Heart right ventricle (tissue), 16 donors: Measurements from ENCODE around the gene PTPRN2. TPM values are rescaled to one million over a fixed set of nuclear protein-coding genes. Genes with fewer than 3 reads are reported as not detected.

Source experiments
- ATAC-seq, 8 donors: fragments of 200-7000 bp; cut with Tn5 transposase; one replicate each; pipeline ENCODE4 v1.9.1; 2020; ENCODE audit warnings: mild to moderate bottlenecking in 8 of 8, moderate library complexity in 8 of 8, moderate number of reproducible peaks in 1 of 8
- DNase-seq, 2 donors: peaks; one replicate each; pipeline ENCODE4 v3.0.0-alpha.2; 2020
- H3K27ac ChIP-seq, 10 donors: fragments of 200-600 bp; sonication (generic) in 2 of 10; one replicate each; pipeline versions ENCODE4 v1.5.0 to v1.8.0; 2020 to 2022; ENCODE audit warnings: mild to moderate bottlenecking in 3 of 10
- H3K27me3 ChIP-seq, 7 donors: fragments of 200-600 bp; one replicate each; pipeline ENCODE4 v1.8.0; 2021 to 2022; ENCODE audit warnings: mild to moderate bottlenecking in 2 of 7
- H3K36me3 ChIP-seq, 9 donors: fragments of 200-600 bp; sonication (generic) in 1 of 9; one replicate each; pipeline versions ENCODE4 v1.5.0 to v1.8.0; 2020 to 2022; ENCODE audit warnings: mild to moderate bottlenecking in 2 of 9
- H3K4me1 ChIP-seq, 9 donors: fragments of 200-600 bp; sonication (generic) in 1 of 9; one replicate each; pipeline versions ENCODE4 v1.5.0 to v1.8.0; 2020 to 2022; ENCODE audit warnings: mild to moderate bottlenecking in 4 of 9
- H3K4me3 ChIP-seq, 10 donors: fragments of 200-600 bp; sonication (generic) in 2 of 10; one replicate each; pipeline versions ENCODE4 v1.5.0 to v1.8.0; 2020 to 2022; ENCODE audit warnings: mild to moderate bottlenecking in 7 of 10, moderate library complexity in 2 of 10
- H3K9me3 ChIP-seq, 11 donors: fragments of 200-600 bp in 10 of 11; sonication (generic) in 2 of 11; one replicate each; pipeline versions ENCODE4 v1.5.0 to v1.8.0; 2013 to 2022; ENCODE audit warnings: mild to moderate bottlenecking in 2 of 11, control low read depth in 1 of 11, moderate library complexity in 1 of 11
- WGBS, 2 donors: extraction: QIAGEN DNeasy Blood & Tissue Kit; methylation state at CpG; one replicate each; pipeline ENCODE4 v1.1.7; 2013; ENCODE audit warnings: inconsistent platforms in 1 of 2; 5-methylcytosine and 5-hydroxymethylcytosine counted together
- intact Hi-C, 10 donors: fragments of 100-400 bp; cut with DNase I; formaldehyde crosslinking; loops; one replicate each; pipeline versions ENCODE4 v1.11.1 to v1.14.2; 2022
- polyA plus RNA-seq, 2 donors: library from polyadenylated mRNA; stranded (reverse); fragments of 200-250 nt; gene quantifications; one replicate each; pipeline ENCODE4 v1.2.3, GENCODE V29; 2013
- total RNA-seq, 10 donors: library from RNA; stranded (reverse); fragmentation: NEBNext Ultra II Directional in 3 of 10; extraction: Animal tissue kit (Norgen Biotek cat#: 25700) in 3 of 10; gene quantifications; one replicate each; pipeline versions ENCODE4 v1.2.1 to v1.2.4, GENCODE V29; 2021 to 2023
- TF ChIP-seq, protein P1 (sequence below), 9 donors: fragments of 200-600 bp; sonication (generic) in 2 of 9; IDR thresholded peaks; one replicate each; pipeline versions ENCODE4 v1.5.0 to v1.8.0; 2021 to 2022; ENCODE audit warnings: antibody characterized with exemption in 9 of 9, mild to moderate bottlenecking in 5 of 9, moderate library complexity in 1 of 9
- donor health status: Arrhythmogenic right ventricular cardiomyopathy.
- donor health status: ischemic (EF 13 %, LVEDD 7.1; RV severe dilation, severe dysfunction).
- donor health status: healthy with polysubstance abuse.
- donor health status: DM: no; HTN: yes; CAD: no.
- donor health status: DM: no; HTN: no; CAD: no.
- donor health status: ischemic (EF 25% LVEDD 6.9; RV normal size, moderate dysfunction).
- donor health status: ischemic (EF 25% LVEDD 5.7; RV mildly dilated, moderate dysfunction).
- donor health status: healthy.
- donor health status: DM: yes; HTN: yes; CAD: no.
- donor health status: Ischemic cardiomyopathy.
- donor health status: ischemic (EF 35%, LVEDD 5.7; RV mildly dilated, moderate dysfunction).
- donor health status: nonischemic (EF 11% LVEDD 7.7; RV severe dilation, severe dysfunction).
- donor health status: DM: yes; HTN: yes; CAD: no.
- donor health status: PGD.
- donor health status: ischemic (EF 29% LVEDD 5.4; RV normal size, mild dysfunction).
- donor health status: nonischemic (EF 23%, LVEDD 6.1; RV moderate dilation, normal function).

The PTPRN2 gene
- total and polyA plus RNA-seq, 12 donors: 0.82 to 1.8 (median 1.3) TPM

DNA sequence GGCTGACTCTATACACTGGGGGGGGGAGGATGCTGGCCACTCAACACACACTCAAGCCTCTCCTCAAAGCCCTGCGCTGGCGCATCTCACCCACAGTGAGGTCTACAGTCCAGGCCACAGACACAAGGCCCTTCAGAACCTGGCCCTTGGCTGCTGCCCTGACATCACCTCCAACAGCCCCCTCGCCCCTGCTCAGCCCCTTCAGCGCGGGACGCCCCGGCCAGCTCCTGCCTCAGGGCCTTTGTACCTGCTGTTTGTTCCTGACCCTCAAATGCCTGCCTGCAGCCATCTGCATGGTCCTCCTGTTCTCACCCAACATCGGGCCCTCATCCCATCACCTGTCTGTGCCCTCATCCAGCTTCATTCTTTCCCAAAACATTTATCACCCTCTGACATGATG is 678.3 kb downstream of the PTPRN2 start:
- Histone ChIP-seq H3K9me3 (peaks cover 0 to 15% (median 4%) of the 10 kb centered on the region in 11 donors), H3K36me3 (no peaks in the 10 kb centered on the region), H3K4me3 (no peak overlapping the region), H3K27me3 (peaks cover 0 to 12% (median 0%) of the 10 kb centered on the region in 7 donors), H3K27ac (no peak overlapping the region), H3K4me1 (peaks cover 0 to 15% (median 0%) of the 10 kb centered on the region in 9 donors)
- intact Hi-C loops: no loop called here
- WGBS, 2 donors: 95 to 97% methylated on average over 8 of the region's 8 CpGs
- DNase-seq (no peak), ATAC-seq (no peak)
- TF ChIP-seq, protein P1, sequence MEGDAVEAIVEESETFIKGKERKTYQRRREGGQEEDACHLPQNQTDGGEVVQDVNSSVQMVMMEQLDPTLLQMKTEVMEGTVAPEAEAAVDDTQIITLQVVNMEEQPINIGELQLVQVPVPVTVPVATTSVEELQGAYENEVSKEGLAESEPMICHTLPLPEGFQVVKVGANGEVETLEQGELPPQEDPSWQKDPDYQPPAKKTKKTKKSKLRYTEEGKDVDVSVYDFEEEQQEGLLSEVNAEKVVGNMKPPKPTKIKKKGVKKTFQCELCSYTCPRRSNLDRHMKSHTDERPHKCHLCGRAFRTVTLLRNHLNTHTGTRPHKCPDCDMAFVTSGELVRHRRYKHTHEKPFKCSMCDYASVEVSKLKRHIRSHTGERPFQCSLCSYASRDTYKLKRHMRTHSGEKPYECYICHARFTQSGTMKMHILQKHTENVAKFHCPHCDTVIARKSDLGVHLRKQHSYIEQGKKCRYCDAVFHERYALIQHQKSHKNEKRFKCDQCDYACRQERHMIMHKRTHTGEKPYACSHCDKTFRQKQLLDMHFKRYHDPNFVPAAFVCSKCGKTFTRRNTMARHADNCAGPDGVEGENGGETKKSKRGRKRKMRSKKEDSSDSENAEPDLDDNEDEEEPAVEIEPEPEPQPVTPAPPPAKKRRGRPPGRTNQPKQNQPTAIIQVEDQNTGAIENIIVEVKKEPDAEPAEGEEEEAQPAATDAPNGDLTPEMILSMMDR (IDR thresholded peaks at IDR 0.05): no peak

DNA sequence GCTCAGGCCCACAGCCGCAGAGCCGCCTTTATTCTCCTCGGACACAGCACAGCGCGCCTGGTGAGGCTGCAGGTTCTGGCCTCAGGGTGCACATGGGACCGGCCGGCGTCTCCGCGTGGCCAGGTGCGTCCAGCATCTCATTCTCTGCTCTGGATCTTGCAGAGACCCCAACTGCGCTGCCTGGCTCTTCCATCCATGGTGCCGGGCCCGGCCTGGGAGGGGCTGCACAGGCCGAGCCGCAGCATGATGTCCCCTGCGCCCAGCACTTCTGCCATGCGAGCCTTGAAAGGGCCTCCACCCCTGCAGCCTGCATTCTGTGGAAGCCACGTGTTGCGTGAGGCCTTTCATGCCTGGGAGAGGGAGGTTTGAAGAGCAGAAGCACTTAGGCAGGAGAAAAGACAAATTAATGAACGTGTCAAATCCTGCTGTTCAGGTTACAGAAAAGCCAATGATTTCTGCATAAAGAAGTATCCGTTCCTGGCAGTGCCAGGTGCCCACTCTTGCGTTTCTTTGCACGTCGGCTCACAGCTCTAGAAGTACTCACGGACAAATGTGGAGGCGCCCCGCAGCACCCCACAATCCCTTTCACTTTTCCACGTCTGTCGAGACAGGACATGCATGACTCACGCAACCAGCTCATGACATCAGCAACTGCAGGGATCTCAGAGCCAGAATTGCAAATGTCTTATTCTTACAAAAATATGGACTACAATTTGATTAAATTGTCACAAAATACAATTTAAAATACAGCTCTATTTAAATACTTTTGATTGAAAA is 679.4 kb downstream of the PTPRN2 start:
- no peak for ATAC-seq
- WGBS, 2 donors: 92 to 93% methylated on average over 31 of the region's 31 CpGs
- peaks cover 0 to 15% (median 0%) of the 10 kb centered on the region in 9 donors for H3K4me1 ChIP-seq

DNA sequence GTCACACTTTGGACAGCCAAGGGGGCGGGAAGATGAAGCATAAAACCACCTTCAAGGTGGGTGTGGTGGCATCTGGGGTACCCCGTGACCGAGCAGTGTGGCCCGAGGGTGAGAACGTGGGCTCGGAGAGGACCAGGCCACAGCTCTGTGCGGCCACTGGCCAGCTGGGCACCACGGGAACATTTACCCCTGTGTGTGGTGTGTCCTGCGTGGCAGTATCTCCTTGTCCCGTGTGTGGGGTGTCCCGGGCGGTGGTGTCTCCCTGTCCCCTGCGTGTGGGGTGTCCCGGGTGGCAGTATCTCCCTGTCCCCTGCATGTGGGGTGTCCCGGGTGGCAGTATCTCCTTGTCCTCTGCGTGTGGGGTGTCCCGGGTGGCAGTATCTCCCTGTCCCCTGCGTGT is 680.5 kb downstream of the PTPRN2 start:
- peaks cover 0 to 4% (median 0%) of the 10 kb centered on the region in 11 donors for H3K9me3 ChIP-seq
- no peaks in the 10 kb centered on the region for H3K36me3 ChIP-seq
- no peak overlapping the region for H3K4me3 ChIP-seq
- peaks cover 0 to 15% (median 0%) of the 10 kb centered on the region in 9 donors for H3K4me1 ChIP-seq
- DNase-seq (no peak), ATAC-seq (no peak)
- H3K27me3 ChIP-seq: peaks cover 0 to 13% (median 0%) of the 10 kb centered on the region in 7 donors
- TF ChIP-seq, protein P1 (IDR thresholded peaks at IDR 0.05): no peak
- 94 to 95% methylated on average over 18 of the region's 18 CpGs for WGBS, 2 donors
- no peak overlapping the region for H3K27ac ChIP-seq
- intact Hi-C loops: no loop called here

More for the DNA sequence above, 679.4 kb downstream of the PTPRN2 start:
- Histone ChIP-seq H3K4me3 (no peak overlapping the region), H3K9me3 (peaks cover 0 to 6% (median 0%) of the 10 kb centered on the region in 11 donors), H3K27me3 (peaks cover 0 to 13% (median 0%) of the 10 kb centered on the region in 7 donors), H3K36me3 (no peaks in the 10 kb centered on the region), H3K27ac (no peak overlapping the region)
- TF ChIP-seq, protein P1 (IDR thresholded peaks at IDR 0.05): no peak
- intact Hi-C loops: no loop called here
- no peak for DNase-seq

DNA sequence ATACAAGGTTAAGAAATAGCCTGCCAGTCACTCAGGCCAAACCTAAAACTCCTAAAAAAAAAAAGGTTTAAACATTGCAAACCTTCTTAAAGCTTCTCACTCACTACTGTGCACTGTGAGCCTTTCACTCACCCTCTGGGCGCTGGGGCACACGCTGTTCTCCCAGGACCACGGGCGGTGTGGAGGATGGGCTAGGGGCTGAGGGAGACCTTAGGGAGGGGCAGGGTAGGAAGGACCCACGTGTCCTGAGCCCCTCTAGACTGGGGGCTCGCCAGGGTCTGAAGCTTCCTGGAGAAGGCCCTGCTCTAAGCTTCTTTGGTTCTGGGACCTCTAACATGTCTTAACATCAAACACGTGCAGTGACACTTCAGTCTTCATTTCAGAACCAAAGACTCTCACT is 681.0 kb downstream of the PTPRN2 start:
- H3K4me3 ChIP-seq: no peak overlapping the region
- no peak for DNase-seq

More for the DNA sequence above, 681.0 kb downstream of the PTPRN2 start:
- ATAC-seq: no peak
- peak overlapping the region in 8 of 10 donors; percentile 9 to 73 (median 47) for H3K27ac ChIP-seq
- peaks cover 0 to 13% (median 0%) of the 10 kb centered on the region in 7 donors for H3K27me3 ChIP-seq
- peaks cover 0 to 15% (median 0%) of the 10 kb centered on the region in 9 donors for H3K4me1 ChIP-seq
- intact Hi-C loops: no loop called here
- 86 to 87% methylated on average over 7 of the region's 7 CpGs for WGBS, 2 donors
- H3K36me3 ChIP-seq: no peaks in the 10 kb centered on the region
- TF ChIP-seq, protein P1 (IDR thresholded peaks at IDR 0.05): no peak
- H3K9me3 ChIP-seq: peaks cover 0 to 4% (median 0%) of the 10 kb centered on the region in 11 donors
